Measurements from ENCODE around the gene JPH3.

The JPH3 gene

GRCh38 chr16:87558682-87559081 lies 43.6 kb upstream of the JPH3 start:
- Mint-ChIP-seq H3K9me3 (no peaks in the 10 kb centered on the region), H3K36me3 (ENCODE audit: low read depth) (no peaks in the 10 kb centered on the region), H3K27ac (no peak overlapping the region), H3K4me3 (no peak overlapping the region), H3K27me3 (ENCODE audit: low read depth, poor library complexity) (peaks cover 16% of the 10 kb centered on the region), H3K4me1 (peaks cover 33% of the 10 kb centered on the region)
- TF ChIP-seq CTCF (IDR thresholded peaks at IDR 0.05), result no peak
- no peak for DNase-seq

- no peak for DNase-seq
- Mint-ChIP-seq H3K36me3 (ENCODE audit: low read depth) (no peaks in the 10 kb centered on the region), H3K4me1 (peaks cover 27% of the 10 kb centered on the region), H3K4me3 (no peak overlapping the region), H3K9me3 (no peaks in the 10 kb centered on the region), H3K27ac (no peak overlapping the region), H3K27me3 (ENCODE audit: low read depth, poor library complexity) (peaks cover 18% of the 10 kb centered on the region)
- TF ChIP-seq CTCF (IDR thresholded peaks at IDR 0.05), result no peak
These were observed 42.4 kb upstream of the JPH3 start for GRCh38 chr16:87559945-87560344.

- Mint-ChIP-seq H3K4me3 (no peak overlapping the region), H3K36me3 (ENCODE audit: low read depth) (no peaks in the 10 kb centered on the region)
- DNase-seq, result no peak
These were observed 41.7 kb upstream of the JPH3 start for GRCh38 chr16:87560428-87561199.

GRCh38 chr16:87561200-87562105 lies 40.9 kb upstream of the JPH3 start:
- no peak overlapping the region for H3K27ac Mint-ChIP-seq
- TF ChIP-seq CTCF (IDR thresholded peaks at IDR 0.05), result no peak
- no peak for DNase-seq
- H3K4me3 Mint-ChIP-seq, result no peak overlapping the region
- H3K27me3 Mint-ChIP-seq (ENCODE audit: low read depth, poor library complexity), result peaks cover 18% of the 10 kb centered on the region
- H3K9me3 Mint-ChIP-seq, result no peaks in the 10 kb centered on the region
- no peaks in the 10 kb centered on the region for H3K36me3 Mint-ChIP-seq (ENCODE audit: low read depth)
- peaks cover 19% of the 10 kb centered on the region for H3K4me1 Mint-ChIP-seq

More at GRCh38 chr16:87560428-87561199, 41.7 kb upstream of the JPH3 start:
- TF ChIP-seq CTCF (IDR thresholded peaks at IDR 0.05), result no peak
- peaks cover 18% of the 10 kb centered on the region for H3K27me3 Mint-ChIP-seq (ENCODE audit: low read depth, poor library complexity)
- no peaks in the 10 kb centered on the region for H3K9me3 Mint-ChIP-seq
- H3K4me1 Mint-ChIP-seq, result peaks cover 24% of the 10 kb centered on the region
- H3K27ac Mint-ChIP-seq, result no peak overlapping the region

- peaks cover 12% of the 10 kb centered on the region for H3K4me1 Mint-ChIP-seq
- TF ChIP-seq CTCF (IDR thresholded peaks at IDR 0.05), result no peak
- no peak overlapping the region for H3K27ac Mint-ChIP-seq
- no peaks in the 10 kb centered on the region for H3K9me3 Mint-ChIP-seq
- DNase-seq, result no peak
- peaks cover 18% of the 10 kb centered on the region for H3K27me3 Mint-ChIP-seq (ENCODE audit: low read depth, poor library complexity)
- H3K36me3 Mint-ChIP-seq (ENCODE audit: low read depth), result no peaks in the 10 kb centered on the region
- no peak overlapping the region for H3K4me3 Mint-ChIP-seq
These were observed 40.1 kb upstream of the JPH3 start for GRCh38 chr16:87562201-87562600.
